Adrenal gland (tissue), 12 donors: Measurements from ENCODE around the gene OVAAL. TPM values are rescaled to one million over a fixed set of nuclear protein-coding genes. Genes with fewer than 3 reads are reported as not detected.
"Not testable (repeated sequence)": the region's sequence is repeated elsewhere in the genome, so short reads cannot be mapped to it uniquely, and the experiment has no call there.

Experiments used
- DNase-seq, 7 donors: peaks; one replicate each; pipeline ENCODE4 v3.0.0-alpha.2; 2019 to 2020
- H3K27ac ChIP-seq, 5 donors: fragments of 200-600 bp; sonication (generic) in 4 of 5; 1 replicate in 3 of 5; 2 replicates in 2 of 5; pipeline versions ENCODE4 v1.5.1 to v1.8.0; 2016 to 2020; ENCODE audit warnings: mild to moderate bottlenecking in 1 of 5
- H3K27me3 ChIP-seq: fragments of 200-600 bp; 2 replicates; pipeline ENCODE4 v1.8.0; 2021
- H3K36me3 ChIP-seq, 2 donors: fragments of 200-600 bp; replicated peaks in 1 of 2; 1 replicate in 1 of 2; 2 replicates in 1 of 2; pipeline versions ENCODE4 v1.5.1 to v1.8.0; 2018 to 2022
- H3K4me1 ChIP-seq, 2 donors: fragments of 200-600 bp; replicated peaks in 1 of 2; 1 replicate in 1 of 2; 2 replicates in 1 of 2; pipeline versions ENCODE4 v1.5.1 to v1.8.0; 2018 to 2021
- H3K4me3 ChIP-seq, 4 donors: fragments of 200-600 bp; sonication (generic) in 3 of 4; one replicate each; pipeline ENCODE4 v1.5.1; 2016 to 2018
- H3K9me3 ChIP-seq, 3 donors: fragments of 200-600 bp; sonication (generic) in 1 of 3; replicated peaks in 1 of 3; 1 replicate in 2 of 3; 2 replicates in 1 of 3; pipeline versions ENCODE4 v1.5.1 to v1.8.0; 2016 to 2021
- CTCF ChIP-seq, 6 experiments: fragments of 450-650 bp in 4 of 6; fragments of 200-600 bp in 2 of 6; sonication (generic) in 1 of 6; IDR thresholded peaks; 1 replicate in 5 of 6; 2 replicates in 1 of 6; pipeline versions ENCODE4 v1.5.1 to v1.8.0; 2016 to 2021; ENCODE audit warnings: antibody characterized with exemption in 6 of 6, mild to moderate bottlenecking in 2 of 6, moderate library complexity in 1 of 6
- POLR2A ChIP-seq, 2 donors: fragments of 450-650 bp; IDR thresholded peaks; one replicate each; pipeline ENCODE4 v1.6.1; 2017; ENCODE audit warnings: antibody characterized with exemption in 2 of 2, mild to moderate bottlenecking in 2 of 2, moderate library complexity in 1 of 2
- WGBS, 4 donors: extraction: QIAGEN DNeasy Blood & Tissue Kit in 2 of 4; methylation state at CpG; one replicate each; pipeline versions ENCODE4 v1.1.5 to v1.1.7; 2013 to 2017; 5-methylcytosine and 5-hydroxymethylcytosine counted together
- intact Hi-C, 2 donors: fragments of 100-400 bp; cut with DNase I; formaldehyde crosslinking; loops; one replicate each; pipeline versions ENCODE4 v1.14.1 to v1.15.0; 2022 to 2023
- polyA plus RNA-seq, 3 donors: library from polyadenylated mRNA; stranded (reverse); fragments of 200-250 nt in 2 of 3; fragments of 350-450 nt in 1 of 3; fragmentation: Illumina TruSeq in 1 of 3; extraction: RNeasy Lipid Tissue Mini Kit (QIAGEN cat#74804) in 1 of 3; gene quantifications; one replicate each; pipeline ENCODE4 v1.2.3, GENCODE V29; 2013 to 2014
- total RNA-seq, 9 donors: library from RNA; depleted of rRNA in 4 of 9; stranded (reverse); fragments of >200 nt in 4 of 9; fragments of 120-200 nt in 1 of 9; fragmentation: NEBNext Ultra II Directional in 1 of 9; extraction: Animal tissue kit (Norgen Biotek cat#: 25700) in 1 of 9; gene quantifications; one replicate each; pipeline versions ENCODE4 v1.1.0 to v1.2.4, GENCODE V29; 2013 to 2023
- donor health status: healthy with polysubstance abuse.
- donor health status: Bipolar disorder and iron deficiency.
- donor health status: DM: yes; HTN: yes; CAD: no.
- donor health status: DM: no; HTN: no; CAD: no.
- donor health status: DM: no; HTN: no; CAD: no.
- donor health status: DM: yes; HTN: yes; CAD: no.

OVAAL gene
- total and polyA plus RNA-seq, 12 donors = 0.14 TPM; not detected in 11

- peaks cover 0 to under 1% of the 10 kb centered on the region in 2 donors for H3K4me1 ChIP-seq
- H3K36me3 ChIP-seq = no peaks in the 10 kb centered on the region
- no peaks in the 10 kb centered on the region for H3K9me3 ChIP-seq
- no peak for DNase-seq
- TF ChIP-seq POLR2A (IDR thresholded peaks at IDR 0.05) (no peak), CTCF (IDR thresholded peaks at IDR 0.05) (no peak)
- H3K27ac ChIP-seq = no peak overlapping the region
- H3K4me3 ChIP-seq = no peak overlapping the region
- intact Hi-C loops = no loop called here
- H3K27me3 ChIP-seq = no peaks in the 10 kb centered on the region
- 94 to 95% (median 94%) methylated on average over 1 of the region's 1 CpG for WGBS, 4 donors
Measured at GRCh38 chr1:180545991-180546390, 12.8 kb upstream of the OVAAL start.

- TF ChIP-seq CTCF (IDR thresholded peaks at IDR 0.05) (no peak), POLR2A (IDR thresholded peaks at IDR 0.05) (no peak)
- Histone ChIP-seq H3K4me1 (no peaks in the 10 kb centered on the region), H3K27me3 (no peaks in the 10 kb centered on the region), H3K4me3 (no peak overlapping the region), H3K9me3 (no peaks in the 10 kb centered on the region), H3K36me3 (no peaks in the 10 kb centered on the region), H3K27ac (no peak overlapping the region)
- 88 to 93% (median 89%) methylated on average over 7 of the region's 7 CpGs for WGBS, 4 donors
- no peak for DNase-seq
- intact Hi-C loops = no loop called here
Measured at GRCh38 chr1:180548686-180549317, 10.0 kb upstream of the OVAAL start.

GRCh38 chr1:180549770-180550169 is 9.0 kb upstream of the OVAAL start:
- H3K9me3 ChIP-seq, H3K4me1 ChIP-seq, H3K4me3 ChIP-seq, DNase-seq, H3K36me3 ChIP-seq, H3K27ac ChIP-seq, intact Hi-C loops, H3K27me3 ChIP-seq: not testable (repeated sequence)
- WGBS, 4 donors = 84 to 92% (median 87%) methylated on average over 8 of the region's 8 CpGs

- intact Hi-C loops = no loop called here
- no peak overlapping the region for H3K4me3 ChIP-seq
- 75 to 96% (median 84%) methylated on average over 3 of the region's 3 CpGs for WGBS, 4 donors
Measured at GRCh38 chr1:180550241-180550640, 8.5 kb upstream of the OVAAL start.

More at GRCh38 chr1:180550241-180550640, 8.5 kb upstream of the OVAAL start:
- TF ChIP-seq POLR2A (IDR thresholded peaks at IDR 0.05) (no peak), CTCF (IDR thresholded peaks at IDR 0.05) (no peak)
- no peaks in the 10 kb centered on the region for H3K36me3 ChIP-seq
- DNase-seq = no peak
- no peaks in the 10 kb centered on the region for H3K27me3 ChIP-seq
- no peak overlapping the region for H3K27ac ChIP-seq
- no peaks in the 10 kb centered on the region for H3K9me3 ChIP-seq
- H3K4me1 ChIP-seq = no peaks in the 10 kb centered on the region
